Measurements from ENCODE around the gene EPN2.
"Not testable (repeated sequence)": the region's sequence is repeated elsewhere in the genome, so short reads cannot be mapped to it uniquely, and the experiment has no call there.

- not testable (repeated sequence) for TF ChIP-seq CTCF (conservative IDR thresholded peaks at IDR 0.05 in 1 of 2, IDR thresholded peaks at IDR 0.05 in 1 of 2; ENCODE audit: low read depth in 1 of 2, low read length in 2 of 2); EZH2 (IDR thresholded peaks at IDR 0.05; ENCODE audit: low read length, missing control alignments)
Measured at GRCh38 chr17:19196382-19197204, 40.6 kb upstream of the EPN2 start.
